NT2/D1 (cell line): Measurements from ENCODE around the gene GPR37L1.

Experiments used
- YY1 ChIP-seq: IDR thresholded peaks from 2 replicates; pipeline ENCODE4 v1.6.1; 2011; ENCODE audit not compliant: insufficient read length, insufficient read depth
- ZNF274 ChIP-seq: IDR thresholded peaks from 2 replicates; pipeline ENCODE4 v1.6.1; 2011; ENCODE audit warnings: mild to moderate bottlenecking, low read depth, low read length

GRCh38 chr1:202133496-202133895 lies 10.8 kb downstream of the GPR37L1 start:
- TF ChIP-seq YY1 (no peak), ZNF274 (no peak)
